ENCODE results near the gene SPEG. TPM values are rescaled to one million over a fixed set of nuclear protein-coding genes. Genes with fewer than 3 reads are reported as not detected.

The SPEG gene
- total RNA-seq, 1 donor from 2014 or later = 0.09 TPM

DNA sequence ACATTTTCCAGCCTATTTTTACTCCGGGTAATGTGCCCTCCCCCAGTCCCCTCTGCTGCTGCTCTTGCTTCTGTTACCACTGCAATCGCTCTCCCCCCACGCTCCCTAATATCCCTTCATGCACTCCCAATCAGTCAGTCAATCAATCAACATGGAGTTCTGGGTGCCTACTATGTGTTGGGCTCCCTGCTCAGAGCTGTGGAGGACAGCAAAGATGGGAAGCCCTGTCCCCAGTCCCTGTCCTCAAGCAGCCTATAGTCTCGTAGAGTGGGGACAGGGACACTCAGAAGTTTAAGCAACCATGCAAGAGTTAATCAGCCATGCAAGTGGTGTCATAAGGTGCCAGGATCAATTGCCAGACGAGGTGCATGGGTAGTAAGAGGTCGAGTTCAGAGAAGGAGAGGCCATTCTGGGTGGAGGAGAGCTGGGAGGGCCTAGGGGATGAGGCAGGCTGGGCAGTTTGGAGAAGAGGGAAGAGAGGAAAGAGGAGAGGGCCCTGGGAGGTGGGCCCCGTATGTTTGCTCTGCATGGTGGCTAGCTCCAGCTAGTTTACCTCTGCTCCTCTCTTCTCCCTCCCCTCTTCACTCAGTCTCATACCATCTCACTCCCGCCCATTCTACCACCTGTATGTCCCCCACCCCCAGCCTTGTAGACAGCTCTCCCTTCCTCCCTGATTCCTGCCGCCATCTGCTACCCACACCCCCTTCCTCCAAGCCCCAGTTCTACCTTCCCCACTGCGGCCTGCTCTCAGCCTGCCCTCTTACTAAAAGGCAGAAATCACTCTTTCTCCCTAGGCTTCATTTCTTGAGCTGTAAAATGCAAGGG is 83.5 kb downstream of the SPEG start:
- Mint-ChIP-seq H3K27ac (no peak overlapping the region), H3K4me1 (peaks cover 17% of the 10 kb centered on the region), H3K9me3 (no peaks in the 10 kb centered on the region), H3K36me3 (ENCODE audit: low read depth) (no peaks in the 10 kb centered on the region), H3K4me3 (no peak overlapping the region), H3K27me3 (peaks cover 77% of the 10 kb centered on the region)
- intact Hi-C loops (cut with micrococcal nuclease) = no loop called here
- TF ChIP-seq CTCF (IDR thresholded peaks at IDR 0.05) = no peak
- DNase-seq (no peak), ATAC-seq (ENCODE audit: low read depth) (no peak)
- POLR2A ChIA-PET = no interaction called here
- CTCF ChIA-PET = interaction anchor here (1.4 kb wide), 1 partner anchor 12 kb away, joined by 4 read pairs; no protein-coding TSS in a partner anchor

DNA sequence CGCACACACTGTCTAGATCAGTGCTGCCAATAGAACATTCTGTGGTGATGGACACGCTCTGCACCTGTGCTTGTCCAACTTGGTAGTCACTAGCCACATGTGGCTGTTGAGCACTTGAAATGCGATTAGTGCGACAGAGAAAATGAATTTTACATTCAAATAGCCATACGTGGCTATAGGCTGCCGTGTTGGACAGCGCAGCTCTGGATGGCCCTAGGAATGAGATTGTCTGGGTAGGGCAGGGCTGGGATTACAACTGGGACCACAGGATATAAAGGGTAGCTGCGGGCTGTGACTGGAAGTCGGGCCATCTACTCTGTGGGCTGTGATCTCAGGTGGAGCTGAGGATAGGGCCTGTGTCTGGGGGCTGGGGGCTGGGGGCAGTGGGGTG is 84.9 kb downstream of the SPEG start:
- ChIA-PET POLR2A (no interaction called here), CTCF (no interaction called here)
- TF ChIP-seq CTCF (IDR thresholded peaks at IDR 0.05) = no peak
- H3K27me3 Mint-ChIP-seq = peaks cover 79% of the 10 kb centered on the region
- DNase-seq = no peak
- ATAC-seq (ENCODE audit: low read depth) = no peak
- peaks cover 17% of the 10 kb centered on the region for H3K4me1 Mint-ChIP-seq
- intact Hi-C loops (cut with micrococcal nuclease) = no loop called here
- H3K36me3 Mint-ChIP-seq (ENCODE audit: low read depth) = no peaks in the 10 kb centered on the region
- H3K27ac Mint-ChIP-seq = no peak overlapping the region
- no peaks in the 10 kb centered on the region for H3K9me3 Mint-ChIP-seq
- no peak overlapping the region for H3K4me3 Mint-ChIP-seq

DNA sequence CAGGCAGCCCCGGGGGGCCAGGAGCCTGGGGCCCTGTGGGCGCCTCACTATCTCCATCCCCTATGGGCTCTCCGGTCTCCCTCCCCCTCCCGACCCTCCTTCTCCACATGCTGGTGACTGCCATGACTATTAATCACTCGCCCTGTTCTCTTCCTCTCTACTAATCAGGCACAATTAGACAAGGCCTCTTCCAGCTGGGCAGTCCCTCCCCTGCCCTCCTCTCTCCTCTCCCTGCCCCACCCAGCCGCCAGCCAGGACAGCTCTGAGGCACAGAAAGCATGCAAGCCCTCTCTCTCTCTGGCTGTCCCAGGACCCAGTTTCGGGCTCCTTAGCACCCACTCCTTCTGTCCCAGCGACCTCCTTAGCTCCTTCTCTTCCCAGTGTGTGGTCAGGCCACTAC is 85.4 kb downstream of the SPEG start:
- Mint-ChIP-seq H3K36me3 (ENCODE audit: low read depth) (no peaks in the 10 kb centered on the region), H3K27ac (no peak overlapping the region), H3K4me1 (peaks cover 17% of the 10 kb centered on the region), H3K9me3 (no peaks in the 10 kb centered on the region), H3K27me3 (peaks cover 80% of the 10 kb centered on the region), H3K4me3 (no peak overlapping the region)
- ChIA-PET POLR2A (no interaction called here), CTCF (interaction anchor here (1.4 to 2.8 kb wide), 2 partner anchors 11 to 21 kb away, joined by 5 to 11 read pairs; partner anchors contain the start of gene GMPPA)
- TF ChIP-seq CTCF (IDR thresholded peaks at IDR 0.05) = no peak
- DNase-seq = no peak
- ATAC-seq (ENCODE audit: low read depth) = no peak
- intact Hi-C loops (cut with micrococcal nuclease) = no loop called here

DNA sequence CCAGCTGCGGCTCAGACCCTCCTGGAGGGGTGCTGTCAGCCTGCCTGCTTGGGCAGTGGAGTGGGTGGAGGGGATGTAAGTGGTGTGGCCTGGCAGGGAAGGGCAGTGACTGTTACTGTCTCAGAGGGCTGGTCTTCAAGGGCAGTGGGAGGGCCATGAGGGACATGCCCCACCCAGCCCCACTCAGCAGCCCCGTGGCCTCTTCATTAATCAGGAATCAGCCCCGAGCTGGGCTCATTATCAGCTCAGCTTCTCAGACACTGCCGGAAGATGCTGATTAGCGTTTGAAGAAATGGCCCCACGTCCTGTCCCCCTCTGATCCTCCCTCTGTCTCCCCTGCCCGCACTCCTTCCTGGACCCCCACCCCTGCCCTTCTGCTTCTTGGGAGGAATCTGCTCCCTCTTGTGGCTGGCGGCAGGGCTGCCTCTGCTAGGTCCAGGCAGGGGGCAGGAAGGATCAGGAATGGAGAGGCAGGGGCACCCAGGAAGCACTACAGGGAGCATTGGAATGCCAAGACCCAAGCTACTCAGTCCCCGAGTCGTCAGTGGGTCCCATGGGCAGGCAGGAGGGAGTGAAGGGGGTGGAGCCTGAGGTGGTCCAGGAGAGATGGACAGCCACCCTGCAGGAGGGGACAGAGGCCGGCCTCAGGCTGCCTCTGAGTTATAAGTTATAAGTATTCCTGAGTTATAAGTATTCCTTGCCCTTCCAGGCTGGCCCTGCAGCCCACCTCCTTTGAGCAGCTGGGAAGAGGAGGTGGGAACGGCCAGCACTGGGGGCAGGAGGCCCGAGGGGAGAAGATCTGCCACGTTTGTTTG is 86.6 kb downstream of the SPEG start:
- no peaks in the 10 kb centered on the region for H3K9me3 Mint-ChIP-seq
- DNase-seq (no peak), ATAC-seq (ENCODE audit: low read depth) (no peak)
- H3K4me3 Mint-ChIP-seq = no peak overlapping the region
- peaks cover 17% of the 10 kb centered on the region for H3K4me1 Mint-ChIP-seq
- CTCF ChIA-PET = interaction anchor here (1.4 to 2.8 kb wide), 2 partner anchors 10 to 23 kb away, joined by 5 to 11 read pairs; partner anchors contain the start of gene GMPPA
- H3K36me3 Mint-ChIP-seq (ENCODE audit: low read depth) = no peaks in the 10 kb centered on the region
- peaks cover 78% of the 10 kb centered on the region for H3K27me3 Mint-ChIP-seq
- no peak overlapping the region for H3K27ac Mint-ChIP-seq
- POLR2A ChIA-PET = no interaction called here
- intact Hi-C loops (cut with micrococcal nuclease) = no loop called here
- no peak for TF ChIP-seq CTCF (IDR thresholded peaks at IDR 0.05)
